Measurements from ENCODE around the gene RIT1.

RIT1 gene

GRCh38 chr1:155888481-155888880, 22.7 kb downstream of the RIT1 start:
- no peak for DNase-seq

GRCh38 chr1:155884982-155885381, 26.2 kb downstream of the RIT1 start:
- DNase-seq, result no peak

DNA sequence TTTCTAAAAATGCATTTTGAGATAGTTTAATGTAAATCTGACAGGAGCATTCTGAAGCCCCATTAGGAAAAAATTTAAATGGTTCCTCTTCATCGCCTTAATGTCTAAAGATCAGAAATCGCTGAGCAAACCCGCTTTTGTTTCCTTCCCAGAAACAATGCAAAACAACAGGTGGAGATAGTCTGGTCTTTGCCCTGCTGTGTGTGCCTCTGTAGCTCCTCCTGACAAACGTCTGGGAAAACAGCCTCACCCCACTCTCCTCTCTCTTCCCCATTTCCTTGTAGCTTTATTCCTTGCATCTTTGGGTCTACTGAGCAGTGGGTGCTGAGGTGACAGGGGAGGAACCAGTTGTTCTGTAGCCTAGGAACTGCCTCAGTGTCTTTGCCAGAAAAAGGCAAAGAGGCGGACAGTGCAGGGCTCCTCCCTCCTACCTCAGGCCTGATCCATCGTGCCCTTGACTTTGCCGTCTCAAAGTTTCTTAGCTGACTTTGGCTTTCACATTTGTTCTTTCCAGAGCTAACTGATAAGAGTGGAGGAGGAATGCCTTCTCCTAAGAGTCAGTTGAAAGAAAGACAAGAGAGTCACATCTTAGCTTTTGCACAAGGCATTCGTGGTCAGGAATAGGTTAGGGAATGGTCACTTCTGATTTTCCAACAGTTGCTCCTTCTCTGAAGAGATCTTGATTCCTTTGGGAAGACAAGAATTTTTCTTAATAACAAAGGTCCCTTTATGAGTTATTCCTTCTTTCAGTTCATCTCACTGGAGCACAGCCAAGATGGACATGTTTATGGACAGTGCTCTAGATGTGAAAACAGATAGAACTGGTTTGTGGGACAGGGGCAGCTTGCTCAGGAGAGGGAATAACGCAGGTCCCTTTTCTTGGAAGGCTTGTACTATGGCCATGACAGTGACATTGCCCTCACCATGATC, 26.9 kb downstream of the RIT1 start:
- DNase-seq, result no peak

- DNase-seq, result no peak
These were observed 28.4 kb downstream of the RIT1 start for GRCh38 chr1:155882766-155883165.

- DNase-seq, result no peak
These were observed 28.9 kb downstream of the RIT1 start for GRCh38 chr1:155882235-155882634.

DNA sequence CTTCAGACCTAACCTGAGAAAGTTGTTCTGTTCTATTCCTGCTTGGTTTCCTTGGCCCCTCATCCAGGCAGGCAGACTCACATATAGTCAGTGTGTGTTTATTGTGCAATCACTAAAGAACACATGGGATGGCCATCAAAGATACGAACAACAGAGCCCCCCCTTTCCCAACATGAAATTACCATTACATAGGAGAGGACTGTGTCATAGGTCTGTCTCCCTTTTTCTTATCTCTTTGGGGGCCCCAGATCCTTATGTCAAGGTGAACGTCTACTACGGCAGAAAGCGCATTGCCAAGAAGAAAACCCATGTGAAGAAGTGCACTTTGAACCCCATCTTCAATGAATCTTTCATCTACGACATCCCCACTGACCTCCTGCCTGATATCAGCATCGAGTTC, 30.2 kb downstream of the RIT1 start:
- DNase-seq, result no peak

DNA sequence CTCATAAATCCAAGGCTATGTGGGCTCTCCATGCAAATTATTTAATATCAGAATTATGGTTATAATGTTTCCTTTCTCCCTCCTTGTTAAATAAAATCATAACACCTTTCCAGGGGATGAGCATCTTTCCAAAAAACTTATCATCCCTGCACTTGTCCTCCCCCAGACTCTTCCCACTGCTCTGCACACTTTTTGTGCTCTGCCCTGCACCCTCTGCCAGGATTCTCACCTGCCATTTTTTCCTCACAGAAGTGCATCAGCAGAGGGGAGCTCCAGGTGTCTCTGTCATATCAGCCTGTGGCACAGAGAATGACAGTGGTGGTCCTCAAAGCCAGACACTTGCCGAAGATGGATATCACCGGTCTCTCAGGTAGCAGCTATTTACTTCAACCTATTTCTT, 30.9 kb downstream of the RIT1 start:
- no peak for DNase-seq

GRCh38 chr1:155877945-155878344, 33.2 kb downstream of the RIT1 start:
- DNase-seq, result no peak

- DNase-seq, result no peak
These were observed 37.3 kb downstream of the RIT1 start for GRCh38 chr1:155873860-155874259.

- no peak for DNase-seq
These were observed 38.6 kb downstream of the RIT1 start for GRCh38 chr1:155872527-155872926.

GRCh38 chr1:155871390-155871789, 39.8 kb downstream of the RIT1 start:
- DNase-seq, result no peak

- no peak for DNase-seq
These were observed 43.4 kb downstream of the RIT1 start for GRCh38 chr1:155867766-155868165.

GRCh38 chr1:155864393-155864792, 46.8 kb downstream of the RIT1 start:
- no peak for DNase-seq

DNA sequence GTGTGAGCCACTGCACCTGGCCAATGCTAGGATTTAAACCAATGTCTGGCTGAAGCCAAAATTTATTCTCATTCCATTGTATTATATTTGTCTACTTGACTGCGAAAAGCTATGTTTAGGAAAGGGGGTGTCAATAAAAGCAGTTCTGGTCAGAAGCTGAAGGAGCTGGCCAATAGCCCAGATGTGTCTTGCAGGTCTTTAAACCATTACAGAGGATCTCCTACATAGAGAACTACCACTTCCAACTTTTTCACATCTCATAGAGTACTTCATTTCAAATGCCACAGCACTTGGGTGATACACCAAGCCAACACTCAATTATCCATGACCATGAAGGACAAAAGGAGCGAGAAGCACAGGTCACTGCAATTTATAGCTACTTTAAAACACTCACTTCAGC, 49.3 kb downstream of the RIT1 start:
- DNase-seq, result no peak

GRCh38 chr1:155860970-155861510, 50.1 kb downstream of the RIT1 start:
- DNase-seq, result no peak

- DNase-seq, result peak; percentile 82
These were observed 51.0 kb downstream of the RIT1 start for GRCh38 chr1:155859881-155860871.

- DNase-seq, result peak; percentile 98
These were observed 51.8 kb downstream of the RIT1 start, which contains the start of gene SYT11 for GRCh38 chr1:155859234-155859829. Gene SYT11, plus strand, starts transcription at chr1:155859567. Its CDS starts 195 bp downstream, at chr1:155859762.

- peak; percentile 48 for DNase-seq
These were observed 52.3 kb downstream of the RIT1 start for GRCh38 chr1:155858800-155859233.

DNA sequence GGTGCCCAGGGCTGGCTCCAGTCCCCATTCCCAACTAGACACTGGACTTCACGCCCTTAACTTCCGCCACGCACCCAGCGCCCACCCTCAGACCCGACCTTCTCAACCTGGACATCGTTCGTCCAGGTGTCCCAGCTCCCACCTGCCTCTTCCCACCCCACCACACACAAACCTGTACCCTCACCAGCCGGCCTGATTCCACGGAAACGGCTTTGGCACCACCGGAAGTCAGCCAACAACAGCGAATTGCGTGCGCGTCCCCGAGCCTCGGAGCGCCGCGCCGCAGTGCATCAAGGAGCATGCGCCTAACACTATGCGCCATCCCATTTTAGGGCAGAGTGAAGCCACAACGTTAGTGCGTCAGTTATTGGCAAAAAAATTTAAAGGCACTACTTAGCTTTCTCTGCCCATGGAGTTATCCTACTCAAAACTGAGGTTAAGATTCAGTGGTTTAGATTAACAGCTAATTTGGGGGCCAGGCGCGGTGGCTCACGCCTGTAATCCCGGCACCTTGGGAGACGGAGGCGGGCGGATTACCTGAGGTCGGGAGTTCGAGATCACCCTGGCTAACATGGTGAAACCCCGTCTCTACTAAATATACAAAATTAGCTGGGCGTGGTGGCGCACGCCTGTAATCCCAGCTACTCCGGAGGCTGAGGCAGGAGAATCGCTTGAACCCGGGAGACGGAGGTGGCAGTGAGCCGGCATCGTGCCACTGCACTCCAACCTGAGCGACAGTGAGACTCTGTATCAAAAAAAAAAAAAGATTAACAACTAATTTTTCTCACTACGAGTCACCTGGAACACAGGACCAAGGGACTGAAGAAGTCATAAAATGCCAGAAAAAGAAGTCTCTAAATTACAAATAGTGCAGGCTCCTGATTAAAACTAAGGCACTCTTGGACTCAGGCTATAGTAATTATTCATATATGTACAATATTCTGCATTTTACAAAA, 53.9 kb downstream of the RIT1 start, which contains the start of gene GON4L:
Gene GON4L, minus strand, starts transcription at position 240 of the 956 bp plus-strand sequence. CDS start 3,434 bp downstream, outside the sequence.
- peak; percentile 94 for DNase-seq

- DNase-seq, result no peak
These were observed 54.7 kb downstream of the RIT1 start for GRCh38 chr1:155856257-155856974.

GRCh38 chr1:155850345-155850744, 60.8 kb downstream of the RIT1 start:
- no peak for DNase-seq

Measured in activated CD4-positive, alpha-beta T cell treated with anti-CD3 and anti-CD28 coated beads, Interleukin-2, amount 50 U/mL, for 16 hours (primary cell).